Lower lobe of right lung (tissue), 2 donors: ENCODE data around the gene LIPJ. TPM values are rescaled to one million over a fixed set of nuclear protein-coding genes. Genes with fewer than 3 reads are reported as not detected.

Experiments
- ATAC-seq, 2 donors: fragments of 200-7000 bp; cut with Tn5 transposase; one replicate each; pipeline ENCODE4 v1.9.1; 2020 to 2022; ENCODE audit warnings: mild to moderate bottlenecking in 2 of 2, moderate library complexity in 2 of 2
- DNase-seq: peaks from one replicate; pipeline ENCODE4 v3.0.0-alpha.2; 2020
- H3K27ac ChIP-seq: fragments of 200-600 bp; one replicate; pipeline ENCODE4 v1.8.0; 2022
- H3K27me3 ChIP-seq: fragments of 200-600 bp; one replicate; pipeline ENCODE4 v1.8.0; 2022; ENCODE audit warnings: low read depth
- H3K36me3 ChIP-seq: fragments of 200-600 bp; one replicate; pipeline ENCODE4 v1.8.0; 2022; ENCODE audit warnings: mild to moderate bottlenecking
- H3K4me1 ChIP-seq: fragments of 200-600 bp; one replicate; pipeline ENCODE4 v1.8.0; 2022
- H3K4me3 ChIP-seq: fragments of 200-600 bp; one replicate; pipeline ENCODE4 v1.8.0; 2022; ENCODE audit warnings: mild to moderate bottlenecking
- H3K9me3 ChIP-seq: fragments of 200-600 bp; one replicate; pipeline ENCODE4 v1.8.0; 2022
- intact Hi-C: fragments of 100-400 bp; cut with DNase I; formaldehyde crosslinking; loops from one replicate; pipeline ENCODE4 v1.11.0; 2022
- total RNA-seq: library from RNA; stranded (reverse); fragmentation: NEBNext Ultra II Directional; extraction: Animal tissue kit (Norgen Biotek cat#: 25700); gene quantifications from one replicate; pipeline ENCODE4 v1.2.1, GENCODE V29; 2021
- TF ChIP-seq, protein P1 (sequence below): fragments of 200-600 bp; IDR thresholded peaks from one replicate; pipeline ENCODE4 v1.8.0; 2022; ENCODE audit warnings: antibody characterized with exemption, mild to moderate bottlenecking
- donor health status: DM: no; HTN: yes; CAD: no; lungs with severe emphysema.

LIPJ gene
- total RNA-seq, 1 donor from 2014 or later: 0.09 TPM

DNA sequence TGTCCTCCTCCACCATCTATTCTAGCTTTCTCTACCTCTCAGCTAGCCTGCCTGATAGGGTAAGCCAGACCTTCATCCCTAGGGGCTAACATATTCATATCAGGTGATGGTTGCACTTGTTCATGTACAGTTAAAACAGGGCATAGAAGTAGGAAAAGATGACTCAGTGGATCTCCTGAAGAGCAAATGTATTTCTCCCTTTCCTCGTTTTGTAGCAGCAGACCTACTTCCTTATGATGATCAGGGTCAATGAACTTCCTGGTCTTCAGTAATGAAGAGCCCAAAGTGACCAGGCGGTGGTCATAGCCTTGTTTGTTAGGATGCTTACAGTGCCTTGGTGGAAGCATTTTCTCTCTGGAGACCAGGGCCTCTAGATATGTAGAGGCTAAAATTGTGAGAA, 6.3 kb downstream of the LIPJ start:
- TF ChIP-seq, protein P1, sequence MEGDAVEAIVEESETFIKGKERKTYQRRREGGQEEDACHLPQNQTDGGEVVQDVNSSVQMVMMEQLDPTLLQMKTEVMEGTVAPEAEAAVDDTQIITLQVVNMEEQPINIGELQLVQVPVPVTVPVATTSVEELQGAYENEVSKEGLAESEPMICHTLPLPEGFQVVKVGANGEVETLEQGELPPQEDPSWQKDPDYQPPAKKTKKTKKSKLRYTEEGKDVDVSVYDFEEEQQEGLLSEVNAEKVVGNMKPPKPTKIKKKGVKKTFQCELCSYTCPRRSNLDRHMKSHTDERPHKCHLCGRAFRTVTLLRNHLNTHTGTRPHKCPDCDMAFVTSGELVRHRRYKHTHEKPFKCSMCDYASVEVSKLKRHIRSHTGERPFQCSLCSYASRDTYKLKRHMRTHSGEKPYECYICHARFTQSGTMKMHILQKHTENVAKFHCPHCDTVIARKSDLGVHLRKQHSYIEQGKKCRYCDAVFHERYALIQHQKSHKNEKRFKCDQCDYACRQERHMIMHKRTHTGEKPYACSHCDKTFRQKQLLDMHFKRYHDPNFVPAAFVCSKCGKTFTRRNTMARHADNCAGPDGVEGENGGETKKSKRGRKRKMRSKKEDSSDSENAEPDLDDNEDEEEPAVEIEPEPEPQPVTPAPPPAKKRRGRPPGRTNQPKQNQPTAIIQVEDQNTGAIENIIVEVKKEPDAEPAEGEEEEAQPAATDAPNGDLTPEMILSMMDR: no peak
- intact Hi-C loops: no loop called here
- H3K36me3 ChIP-seq: no peaks in the 10 kb centered on the region
- H3K9me3 ChIP-seq: no peaks in the 10 kb centered on the region
- DNase-seq: no peak
- no peaks in the 10 kb centered on the region for H3K27me3 ChIP-seq
- H3K4me1 ChIP-seq: no peaks in the 10 kb centered on the region
- H3K4me3 ChIP-seq: no peak overlapping the region
- no peak for ATAC-seq
- H3K27ac ChIP-seq: no peak overlapping the region

GRCh38 chr10:88594482-88594881, 7.9 kb downstream of the LIPJ start:
- no peak for DNase-seq
- Histone ChIP-seq H3K36me3 (no peaks in the 10 kb centered on the region), H3K9me3 (no peaks in the 10 kb centered on the region), H3K27me3 (no peaks in the 10 kb centered on the region), H3K4me3 (no peak overlapping the region), H3K4me1 (no peaks in the 10 kb centered on the region), H3K27ac (no peak overlapping the region)
- TF ChIP-seq, protein P1: no peak
- intact Hi-C loops: no loop called here
- no peak for ATAC-seq

GRCh38 chr10:88598055-88598454, 11.5 kb downstream of the LIPJ start:
- DNase-seq (no peak), ATAC-seq (peak in 1 of 2 donors; percentile 46)
- H3K36me3 ChIP-seq: no peaks in the 10 kb centered on the region
- TF ChIP-seq, protein P1: no peak
- H3K27me3 ChIP-seq: no peaks in the 10 kb centered on the region
- H3K9me3 ChIP-seq: no peaks in the 10 kb centered on the region
- no peak overlapping the region for H3K27ac ChIP-seq
- H3K4me1 ChIP-seq: no peaks in the 10 kb centered on the region
- intact Hi-C loops: no loop called here
- H3K4me3 ChIP-seq: no peak overlapping the region

DNA sequence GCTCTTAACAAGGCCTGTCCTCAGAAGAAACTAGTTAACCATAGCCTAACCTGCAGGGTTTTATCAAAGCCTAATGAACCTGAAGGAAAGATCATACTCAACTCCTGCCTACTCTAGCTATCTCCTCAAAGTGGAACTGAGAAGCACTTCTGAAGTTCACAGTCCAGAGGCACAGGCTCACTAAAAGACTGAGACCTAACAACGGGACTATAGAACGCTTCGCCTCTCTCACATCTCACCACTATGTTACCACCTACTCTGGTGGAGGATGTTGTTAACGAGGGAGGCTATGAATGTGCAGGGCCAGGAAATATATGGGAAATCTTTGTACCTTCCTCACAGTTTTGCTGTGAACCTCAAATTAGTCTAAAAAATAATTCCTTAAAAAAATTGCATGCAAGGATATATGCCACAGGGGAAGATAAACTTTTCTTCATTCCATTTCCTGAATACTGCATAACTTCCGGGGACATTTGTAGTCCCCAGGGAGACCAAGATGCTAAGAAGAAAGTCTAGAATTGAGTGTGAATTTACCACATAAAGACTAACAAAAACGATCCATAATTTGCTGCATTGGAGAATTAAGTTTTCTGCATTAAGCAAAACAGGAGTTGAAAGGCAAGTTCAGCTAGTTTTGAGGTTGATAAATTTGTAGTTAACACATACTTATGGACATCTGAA, 21.6 kb downstream of the LIPJ start:
- intact Hi-C loops: no loop called here
- H3K4me3 ChIP-seq: no peak overlapping the region
- no peak for ATAC-seq

DNA sequence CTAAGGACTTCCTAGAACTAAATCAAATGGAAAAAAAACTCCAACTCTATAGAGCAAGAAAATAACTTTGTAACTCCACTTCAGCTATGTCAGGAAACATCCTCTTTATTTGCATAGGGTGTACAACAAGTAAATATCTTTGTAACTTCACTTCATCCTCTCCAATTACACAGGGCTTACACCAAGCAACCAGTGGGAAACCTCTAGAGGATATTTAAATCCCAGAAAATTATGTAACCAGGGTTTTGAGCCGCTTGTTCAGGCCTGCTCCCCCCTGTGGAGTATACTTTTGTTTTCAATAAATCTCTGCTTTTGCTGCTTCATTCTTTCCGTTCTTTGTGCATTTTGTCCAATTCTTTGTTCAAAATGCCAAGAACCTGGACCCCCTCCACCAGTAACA, 22.2 kb downstream of the LIPJ start:
- Histone ChIP-seq H3K27ac (no peak overlapping the region), H3K36me3 (no peaks in the 10 kb centered on the region), H3K4me3 (no peak overlapping the region), H3K4me1 (no peaks in the 10 kb centered on the region), H3K9me3 (no peaks in the 10 kb centered on the region), H3K27me3 (no peaks in the 10 kb centered on the region)
- TF ChIP-seq, protein P1: no peak
- ATAC-seq (no peak), DNase-seq (no peak)
- intact Hi-C loops: no loop called here

More for the DNA sequence above, 21.6 kb downstream of the LIPJ start:
- Histone ChIP-seq H3K27me3 (no peaks in the 10 kb centered on the region), H3K9me3 (no peaks in the 10 kb centered on the region), H3K4me1 (no peaks in the 10 kb centered on the region), H3K27ac (no peak overlapping the region), H3K36me3 (no peaks in the 10 kb centered on the region)
- TF ChIP-seq, protein P1: no peak
- no peak for DNase-seq
